Mucosa of rectum (tissue), 2 donors: ENCODE measurements around the gene PRKD2.
A peak's percentile ranks its signal among the peaks of the same experiment; 100 is the strongest.

Source experiments
- H3K27ac ChIP-seq, 2 donors: one replicate each; pipeline ENCODE4 v1.7.0; 2013; ENCODE audit warnings: inconsistent platforms in 2 of 2, low read depth in 2 of 2, low read length in 2 of 2
- H3K27me3 ChIP-seq, 2 donors: one replicate each; pipeline ENCODE4 v1.7.0; 2013; ENCODE audit warnings: low read length in 2 of 2; ENCODE audit not compliant: control insufficient read depth in 2 of 2, insufficient read depth in 2 of 2
- H3K36me3 ChIP-seq, 2 donors: one replicate each; pipeline ENCODE4 v1.7.0; 2013; ENCODE audit warnings: low read length in 2 of 2; ENCODE audit not compliant: control insufficient read depth in 2 of 2, insufficient read depth in 2 of 2
- H3K4me1 ChIP-seq, 2 donors: one replicate each; pipeline ENCODE4 v1.7.0; 2013; ENCODE audit warnings: low read length in 2 of 2, mild to moderate bottlenecking in 1 of 2; ENCODE audit not compliant: control insufficient read depth in 2 of 2, insufficient read depth in 2 of 2
- H3K4me3 ChIP-seq, 2 donors: one replicate each; pipeline ENCODE4 v1.7.0; 2013; ENCODE audit warnings: low read length in 2 of 2
- H3K9ac ChIP-seq, 2 donors: one replicate each; pipeline ENCODE4 v1.7.0; 2013; ENCODE audit warnings: low read length in 2 of 2, low read depth in 1 of 2, mild to moderate bottlenecking in 1 of 2
- H3K9me3 ChIP-seq, 2 donors: one replicate each; pipeline ENCODE4 v1.7.0; 2013; ENCODE audit warnings: low read length in 2 of 2; ENCODE audit not compliant: control insufficient read depth in 2 of 2
- donor health status: healthy.
- donor health status: Normal muscosa, but diverticular disease.

Gene PRKD2

GRCh38 chr19:46661735-46662592 lies 55.0 kb downstream of the PRKD2 start:
- Histone ChIP-seq H3K27me3 (peaks cover 17 to 18% of the 10 kb centered on the region in 2 donors), H3K4me3 (peak overlapping the region; percentile 58 to 69), H3K36me3 (no peaks in the 10 kb centered on the region), H3K9ac (peak overlapping the region; percentile 28 to 49), H3K9me3 (no peaks in the 10 kb centered on the region), H3K27ac (peak overlapping the region; percentile 49 to 64), H3K4me1 (peaks cover 10 to 12% of the 10 kb centered on the region in 2 donors)

DNA sequence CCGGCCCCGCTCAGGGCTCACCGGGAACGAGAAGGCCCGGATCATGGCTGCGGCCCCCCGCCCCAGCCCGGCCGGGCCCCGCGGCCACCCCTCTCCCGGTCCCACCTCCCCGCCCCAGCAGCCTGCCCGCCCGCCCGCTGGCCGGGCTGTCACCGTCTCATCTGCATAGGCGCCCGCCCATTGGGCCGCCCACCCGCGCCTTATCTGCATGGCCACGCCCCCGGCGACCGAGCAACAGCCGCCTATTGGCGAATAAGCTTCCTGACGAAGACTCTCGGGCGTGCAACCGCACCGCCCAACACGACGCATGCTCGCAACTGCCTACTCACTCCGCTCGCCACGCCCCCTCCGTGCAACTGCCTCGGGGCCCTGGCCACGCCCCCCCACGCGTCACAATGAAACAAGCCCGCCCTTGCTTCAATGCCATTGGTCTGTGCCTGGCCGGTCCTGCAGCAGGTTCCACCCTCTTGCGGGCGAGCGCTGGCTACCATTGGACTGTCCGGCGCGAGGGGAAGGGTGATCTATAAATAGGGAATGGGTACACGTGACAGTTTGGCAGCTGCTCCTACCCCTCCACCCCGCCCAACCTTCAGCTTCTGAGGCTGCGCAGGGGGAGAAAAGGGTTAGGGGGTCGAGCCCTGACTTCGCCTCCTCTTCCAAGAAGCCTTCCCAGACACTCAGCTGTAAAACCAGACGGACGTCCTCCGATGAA lies 55.7 kb downstream of the PRKD2 start, which contains the start of gene DACT3:
DACT3 (minus strand) TSS at position 163 of the 712 bp plus-strand sequence; CDS start at position 45, 118 bp downstream.
- peak within 1 kb of the TSS; percentile 62 to 72 for H3K4me3 ChIP-seq
- peak within 1 kb of the TSS; percentile 49 to 54 for H3K9ac ChIP-seq
- peak within 1 kb of the TSS; percentile 49 to 67 for H3K27ac ChIP-seq

DNA sequence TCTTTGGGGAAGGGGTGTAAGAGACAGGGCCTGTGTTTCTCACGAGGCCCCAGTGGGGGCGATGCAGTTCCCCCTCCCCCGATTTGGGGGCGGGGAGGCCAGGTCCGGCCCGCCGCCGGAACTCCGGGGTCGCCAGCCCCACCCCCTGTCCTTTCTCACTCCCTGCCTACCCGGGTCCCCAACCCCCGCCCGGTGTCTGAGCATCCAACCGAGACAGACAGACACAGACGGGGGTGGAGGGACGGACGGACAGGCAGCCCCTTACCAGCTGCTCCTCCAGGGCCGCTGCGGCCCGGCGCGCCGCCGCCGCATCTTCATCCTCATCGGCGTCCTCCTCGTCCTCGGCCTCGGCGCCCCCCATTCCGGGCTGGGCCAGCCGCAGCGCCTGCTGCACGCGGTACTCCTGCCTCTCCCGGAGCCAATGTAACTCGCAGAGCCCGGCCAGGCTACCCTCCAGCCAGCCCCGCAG lies 56.3 kb downstream of the PRKD2 start:
- Histone ChIP-seq H3K4me1 (peaks cover 10 to 12% of the 10 kb centered on the region in 2 donors), H3K9me3 (no peaks in the 10 kb centered on the region), H3K9ac (peak overlapping the region; percentile 41 to 54), H3K27ac (peak overlapping the region; percentile 42 to 67), H3K36me3 (no peaks in the 10 kb centered on the region), H3K4me3 (peak overlapping the region; percentile 62 to 72), H3K27me3 (peaks cover 17 to 18% of the 10 kb centered on the region in 2 donors)

More for the DNA sequence above, 55.7 kb downstream of the PRKD2 start, which contains the start of gene DACT3:
- Histone ChIP-seq H3K36me3 (no peaks in the 10 kb centered on the region), H3K9me3 (no peaks in the 10 kb centered on the region), H3K27me3 (peaks cover 17 to 18% of the 10 kb centered on the region in 2 donors), H3K4me1 (peaks cover 10 to 12% of the 10 kb centered on the region in 2 donors)

DNA sequence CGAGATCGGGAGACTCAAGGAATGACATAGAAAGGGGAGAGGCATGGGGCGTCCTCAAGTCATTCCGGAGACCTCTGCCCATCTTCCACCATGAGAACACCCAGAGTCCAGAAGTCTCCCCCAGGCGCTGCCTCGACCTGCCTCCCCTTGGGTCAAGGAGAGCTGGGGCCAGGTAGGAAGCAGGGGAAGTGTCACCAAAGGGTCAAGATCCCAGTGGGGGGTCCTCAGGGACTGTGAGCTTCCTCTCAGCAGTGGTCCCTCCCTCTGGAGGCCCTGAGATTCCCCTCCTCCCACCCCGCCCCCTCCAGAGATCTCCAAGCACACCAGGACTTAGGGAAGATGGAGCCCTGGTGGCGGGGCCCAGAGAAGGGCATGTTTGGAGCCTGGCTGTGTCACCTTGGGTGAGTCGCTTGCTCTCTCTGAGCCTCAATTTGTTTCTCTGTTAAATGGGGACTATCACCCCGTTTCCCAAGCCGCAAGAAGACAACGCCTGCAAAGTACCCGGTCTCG lies 56.9 kb downstream of the PRKD2 start:
- H3K9me3 ChIP-seq: no peaks in the 10 kb centered on the region
- peaks cover 10 to 12% of the 10 kb centered on the region in 2 donors for H3K4me1 ChIP-seq
- H3K27me3 ChIP-seq: peaks cover 17 to 18% of the 10 kb centered on the region in 2 donors
- H3K9ac ChIP-seq: peak overlapping the region; percentile 47 to 54
- no peaks in the 10 kb centered on the region for H3K36me3 ChIP-seq
- H3K4me3 ChIP-seq: peak overlapping the region; percentile 62 to 72
- peak overlapping the region; percentile 14 to 67 for H3K27ac ChIP-seq

DNA sequence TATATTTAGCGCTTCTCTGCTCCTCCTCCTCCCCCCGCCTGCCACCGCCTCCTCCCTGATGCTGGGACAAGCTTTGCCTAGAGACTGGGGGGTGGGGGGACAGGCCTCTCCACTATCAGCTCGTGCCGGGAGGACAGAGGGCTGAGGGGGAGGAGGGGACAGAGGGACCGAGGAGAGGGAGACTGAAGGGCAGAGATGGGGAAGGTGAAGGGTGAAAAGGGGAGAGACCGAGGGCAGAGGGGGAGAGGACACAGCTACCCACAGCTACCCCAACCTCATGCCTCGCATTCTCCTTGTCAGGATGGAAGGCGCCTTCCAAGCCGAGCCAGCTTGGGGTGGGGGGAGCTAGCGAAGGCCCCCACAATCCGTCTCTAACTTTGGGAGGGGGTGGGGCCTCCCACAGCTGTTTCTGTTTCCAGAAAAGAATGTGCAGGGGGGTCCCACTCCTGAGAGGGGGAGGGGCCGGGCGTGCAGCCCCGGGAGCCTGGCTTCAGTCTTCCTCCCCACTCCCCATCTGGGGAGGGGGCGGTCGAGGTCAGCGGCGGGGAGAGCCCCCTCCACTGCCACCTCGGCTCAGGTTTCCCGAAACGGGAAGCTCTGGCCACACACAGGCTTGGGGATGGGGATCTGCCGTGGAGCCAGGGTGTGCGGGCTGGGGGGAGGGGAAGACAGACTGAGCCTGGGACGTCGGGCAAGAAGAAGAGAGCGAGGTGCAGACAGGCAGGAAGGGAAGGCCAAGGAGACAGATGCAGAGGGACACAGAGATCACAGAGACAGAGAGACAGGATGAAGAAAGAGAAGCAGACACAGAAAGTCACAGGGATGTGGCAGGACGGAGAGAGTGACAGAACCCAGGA lies 57.5 kb downstream of the PRKD2 start:
- H3K36me3 ChIP-seq: no peaks in the 10 kb centered on the region
- peak overlapping the region; percentile 44 to 47 for H3K9ac ChIP-seq
- peak overlapping the region in 1 of 2 donors; percentile 67 for H3K27ac ChIP-seq
- peak overlapping the region; percentile 62 to 72 for H3K4me3 ChIP-seq
- H3K27me3 ChIP-seq: peaks cover 19 to 20% of the 10 kb centered on the region in 2 donors
- no peaks in the 10 kb centered on the region for H3K9me3 ChIP-seq
- peaks cover 10 to 12% of the 10 kb centered on the region in 2 donors for H3K4me1 ChIP-seq

DNA sequence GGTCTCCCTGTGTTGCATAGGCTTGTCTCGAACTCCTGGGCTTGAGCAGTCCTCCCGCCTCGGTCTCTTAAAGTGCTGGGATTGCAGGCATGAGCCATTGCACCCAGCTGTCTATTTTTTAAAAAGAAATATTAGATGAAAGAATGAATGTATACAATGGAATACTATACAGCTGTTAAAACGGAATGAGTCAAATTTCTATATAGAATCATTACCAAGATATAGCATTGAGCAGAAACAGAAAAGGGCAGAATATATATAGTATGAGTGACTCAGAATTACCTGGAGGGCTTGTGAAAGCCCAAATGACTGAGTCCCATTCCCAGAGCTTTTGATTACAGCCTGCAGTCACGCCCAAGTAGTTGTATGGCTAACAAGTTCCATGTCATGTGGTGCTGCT lies 60.4 kb downstream of the PRKD2 start:
- Histone ChIP-seq H3K9ac (no peak overlapping the region), H3K27ac (no peak overlapping the region), H3K27me3 (peaks cover 20 to 23% of the 10 kb centered on the region in 2 donors)

GRCh38 chr19:46654621-46655152 lies 62.2 kb downstream of the PRKD2 start:
- no peaks in the 10 kb centered on the region for H3K9me3 ChIP-seq
- H3K9ac ChIP-seq: no peak overlapping the region
- H3K4me1 ChIP-seq: peaks cover 0 to 3% of the 10 kb centered on the region in 2 donors
- no peaks in the 10 kb centered on the region for H3K36me3 ChIP-seq
- H3K27me3 ChIP-seq: peaks cover 14 to 15% of the 10 kb centered on the region in 2 donors
- H3K27ac ChIP-seq: peak overlapping the region; percentile 10 to 58
- H3K4me3 ChIP-seq: no peak overlapping the region

More for the DNA sequence above, 60.4 kb downstream of the PRKD2 start:
- Histone ChIP-seq H3K9me3 (no peaks in the 10 kb centered on the region), H3K4me3 (no peak overlapping the region), H3K4me1 (peaks cover 6 to 12% of the 10 kb centered on the region in 2 donors), H3K36me3 (no peaks in the 10 kb centered on the region)

- Histone ChIP-seq H3K4me3 (no peak overlapping the region), H3K9me3 (no peaks in the 10 kb centered on the region), H3K27me3 (peaks cover 7 to 10% of the 10 kb centered on the region in 2 donors), H3K4me1 (no peaks in the 10 kb centered on the region), H3K9ac (no peak overlapping the region), H3K27ac (no peak overlapping the region), H3K36me3 (no peaks in the 10 kb centered on the region)
These were observed 66.5 kb downstream of the PRKD2 start for GRCh38 chr19:46650445-46650844.
